Neural progenitor cell (in vitro differentiated cells): ENCODE measurements around the gene FAM107A.

Experiments used
- EZH2 ChIP-seq: fragments of 200-600 bp; sonication (generic); IDR thresholded peaks from 2 replicates; pipeline ENCODE4 v1.6.1; 2017; ENCODE audit warnings: antibody characterized with exemption, mild to moderate bottlenecking, moderate library complexity
- EZH2phosphoT487 ChIP-seq: fragments of 200-600 bp; sonication (generic); IDR thresholded peaks from 2 replicates; pipeline ENCODE4 v1.6.1; 2017; ENCODE audit warnings: antibody characterized with exemption

DNA sequence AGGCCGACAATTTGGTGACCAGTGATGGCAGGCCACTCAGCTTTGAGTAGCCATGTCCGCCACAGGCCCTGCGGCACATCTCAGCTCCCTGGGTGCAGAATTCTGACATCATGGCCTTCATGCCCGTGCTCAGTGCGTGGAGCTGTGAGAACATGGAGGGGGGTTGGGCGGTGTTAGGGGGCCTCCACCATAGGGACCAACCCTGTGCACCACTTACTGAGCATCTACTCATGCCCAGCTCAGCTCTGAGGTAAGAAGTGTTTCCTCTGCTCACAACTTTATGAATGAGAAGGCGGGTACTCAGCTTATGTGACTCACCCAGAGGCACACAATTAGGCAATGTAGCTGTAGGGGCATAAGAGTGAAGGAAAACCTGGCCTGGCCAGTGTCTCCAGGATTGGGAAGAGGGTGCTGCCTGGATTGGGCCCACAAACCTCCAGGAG lies 50.7 kb downstream of the FAM107A start:
- TF ChIP-seq EZH2phosphoT487 = no peak
- TF ChIP-seq EZH2 = no peak
